ENCODE results near the gene R3HDM2. TPM values are rescaled to one million over a fixed set of nuclear protein-coding genes. Genes with fewer than 3 reads are reported as not detected.
"Not testable (repeated sequence)": the region's sequence is repeated elsewhere in the genome, so short reads cannot be mapped to it uniquely, and the experiment has no call there.

The R3HDM2 gene
- total RNA-seq, 1 donor from 2014 or later = 46.5 TPM

GRCh38 chr12:57369202-57369601, 61.6 kb downstream of the R3HDM2 start:
- DNase-seq (ENCODE audit: low spot score) = no peak
- no peak overlapping the region for H3K4me3 Mint-ChIP-seq (ENCODE audit: unreplicated experiment)
- H3K27me3 Mint-ChIP-seq (ENCODE audit: low read depth) = no peaks in the 10 kb centered on the region
- TF ChIP-seq, protein P1, sequence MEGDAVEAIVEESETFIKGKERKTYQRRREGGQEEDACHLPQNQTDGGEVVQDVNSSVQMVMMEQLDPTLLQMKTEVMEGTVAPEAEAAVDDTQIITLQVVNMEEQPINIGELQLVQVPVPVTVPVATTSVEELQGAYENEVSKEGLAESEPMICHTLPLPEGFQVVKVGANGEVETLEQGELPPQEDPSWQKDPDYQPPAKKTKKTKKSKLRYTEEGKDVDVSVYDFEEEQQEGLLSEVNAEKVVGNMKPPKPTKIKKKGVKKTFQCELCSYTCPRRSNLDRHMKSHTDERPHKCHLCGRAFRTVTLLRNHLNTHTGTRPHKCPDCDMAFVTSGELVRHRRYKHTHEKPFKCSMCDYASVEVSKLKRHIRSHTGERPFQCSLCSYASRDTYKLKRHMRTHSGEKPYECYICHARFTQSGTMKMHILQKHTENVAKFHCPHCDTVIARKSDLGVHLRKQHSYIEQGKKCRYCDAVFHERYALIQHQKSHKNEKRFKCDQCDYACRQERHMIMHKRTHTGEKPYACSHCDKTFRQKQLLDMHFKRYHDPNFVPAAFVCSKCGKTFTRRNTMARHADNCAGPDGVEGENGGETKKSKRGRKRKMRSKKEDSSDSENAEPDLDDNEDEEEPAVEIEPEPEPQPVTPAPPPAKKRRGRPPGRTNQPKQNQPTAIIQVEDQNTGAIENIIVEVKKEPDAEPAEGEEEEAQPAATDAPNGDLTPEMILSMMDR (IDR thresholded peaks at IDR 0.05) = no peak
- H3K9me3 Mint-ChIP-seq (ENCODE audit: low read depth) = peaks cover 8% of the 10 kb centered on the region
- H3K27ac Mint-ChIP-seq (ENCODE audit: unreplicated experiment) = no peak overlapping the region
- peaks cover 11% of the 10 kb centered on the region for H3K36me3 Mint-ChIP-seq (ENCODE audit: low read depth)
- H3K4me1 Mint-ChIP-seq (ENCODE audit: low read depth) = peaks cover 24% of the 10 kb centered on the region

GRCh38 chr12:57368349-57369095, 62.3 kb downstream of the R3HDM2 start:
- TF ChIP-seq, protein P1 (IDR thresholded peaks at IDR 0.05) = no peak
- Mint-ChIP-seq H3K9me3 (ENCODE audit: low read depth) (peaks cover 8% of the 10 kb centered on the region), H3K27me3 (ENCODE audit: low read depth) (no peaks in the 10 kb centered on the region), H3K4me1 (ENCODE audit: low read depth) (peaks cover 24% of the 10 kb centered on the region), H3K4me3 (ENCODE audit: unreplicated experiment) (no peak overlapping the region), H3K36me3 (ENCODE audit: low read depth) (peaks cover 11% of the 10 kb centered on the region), H3K27ac (ENCODE audit: unreplicated experiment) (no peak overlapping the region)
- DNase-seq (ENCODE audit: low spot score) = no peak

GRCh38 chr12:57367121-57367520, 63.7 kb downstream of the R3HDM2 start:
- peaks cover 17% of the 10 kb centered on the region for H3K4me1 Mint-ChIP-seq (ENCODE audit: low read depth)
- H3K36me3 Mint-ChIP-seq (ENCODE audit: low read depth) = peaks cover 11% of the 10 kb centered on the region
- TF ChIP-seq, protein P1 (IDR thresholded peaks at IDR 0.05) = no peak
- no peaks in the 10 kb centered on the region for H3K27me3 Mint-ChIP-seq (ENCODE audit: low read depth)
- peaks cover 8% of the 10 kb centered on the region for H3K9me3 Mint-ChIP-seq (ENCODE audit: low read depth)
- H3K27ac Mint-ChIP-seq (ENCODE audit: unreplicated experiment) = no peak overlapping the region
- no peak overlapping the region for H3K4me3 Mint-ChIP-seq (ENCODE audit: unreplicated experiment)
- no peak for DNase-seq (ENCODE audit: low spot score)

DNA sequence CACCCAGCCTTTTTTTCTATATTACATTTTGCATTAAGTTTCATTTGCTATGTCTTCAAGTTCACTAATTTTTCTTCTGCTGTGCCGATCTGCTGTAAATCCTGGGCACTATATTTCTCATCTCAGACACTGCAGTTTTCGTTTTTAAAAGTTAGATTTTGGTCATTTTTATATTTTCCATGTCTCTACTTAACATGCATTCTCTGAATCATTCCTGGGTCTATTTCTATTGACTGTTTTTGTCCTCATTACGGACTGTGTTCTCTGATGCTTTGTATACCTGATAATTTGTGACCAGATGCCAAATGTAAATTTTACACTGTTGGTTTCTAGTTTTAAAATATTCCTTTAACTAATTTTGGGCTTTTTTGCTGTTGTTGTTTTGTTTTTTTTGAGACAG, 64.5 kb downstream of the R3HDM2 start:
- no peak for DNase-seq (ENCODE audit: low spot score)
- Mint-ChIP-seq H3K27ac (ENCODE audit: unreplicated experiment) (no peak overlapping the region), H3K4me1 (ENCODE audit: low read depth) (peaks cover 9% of the 10 kb centered on the region), H3K9me3 (ENCODE audit: low read depth) (peaks cover 8% of the 10 kb centered on the region), H3K4me3 (ENCODE audit: unreplicated experiment) (no peak overlapping the region), H3K27me3 (ENCODE audit: low read depth) (no peaks in the 10 kb centered on the region), H3K36me3 (ENCODE audit: low read depth) (peaks cover 11% of the 10 kb centered on the region)
- TF ChIP-seq, protein P1 (IDR thresholded peaks at IDR 0.05) = no peak

DNA sequence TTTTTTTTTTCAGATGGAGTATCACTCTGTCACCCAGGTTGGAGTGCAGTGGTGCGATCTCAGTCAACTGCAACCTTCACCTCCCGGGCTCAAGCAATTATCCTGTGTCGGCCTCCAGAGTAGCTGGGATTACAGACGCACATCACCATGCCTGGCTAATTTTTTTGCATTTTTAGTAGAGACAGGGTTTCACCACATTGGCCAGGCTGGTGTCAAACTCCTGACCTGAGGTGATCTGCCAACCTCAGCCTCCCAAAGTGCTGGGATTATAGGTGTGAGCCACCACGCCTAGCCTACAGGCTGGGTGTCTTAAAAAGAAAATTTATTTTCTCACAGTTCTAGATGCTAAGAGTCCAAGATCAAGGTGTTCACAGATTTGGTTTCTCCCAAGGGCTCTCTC, 66.7 kb downstream of the R3HDM2 start:
- not testable (repeated sequence) for H3K9me3 Mint-ChIP-seq (ENCODE audit: low read depth); H3K4me1 Mint-ChIP-seq (ENCODE audit: low read depth); DNase-seq (ENCODE audit: low spot score); H3K27ac Mint-ChIP-seq (ENCODE audit: unreplicated experiment); H3K27me3 Mint-ChIP-seq (ENCODE audit: low read depth); H3K4me3 Mint-ChIP-seq (ENCODE audit: unreplicated experiment)
- H3K36me3 Mint-ChIP-seq (ENCODE audit: low read depth) = peaks cover 12% of the 10 kb centered on the region

- no peaks in the 10 kb centered on the region for H3K27me3 Mint-ChIP-seq (ENCODE audit: low read depth)
- TF ChIP-seq, protein P1 (IDR thresholded peaks at IDR 0.05) = no peak
- H3K4me1 Mint-ChIP-seq (ENCODE audit: low read depth) = no peaks in the 10 kb centered on the region
- no peak overlapping the region for H3K4me3 Mint-ChIP-seq (ENCODE audit: unreplicated experiment)
- H3K27ac Mint-ChIP-seq (ENCODE audit: unreplicated experiment) = no peak overlapping the region
- DNase-seq (ENCODE audit: low spot score) = no peak
- peaks cover 1% of the 10 kb centered on the region for H3K36me3 Mint-ChIP-seq (ENCODE audit: low read depth)
- H3K9me3 Mint-ChIP-seq (ENCODE audit: low read depth) = no peaks in the 10 kb centered on the region
Measured at GRCh38 chr12:57360468-57360867, 70.4 kb downstream of the R3HDM2 start.

All from chondrocyte (in vitro differentiated cells).